Fibroblast of skin of scalp (primary cell): ENCODE data around the gene TMPRSS13.
A peak's percentile ranks its signal among the peaks of the same experiment; 100 is the strongest.

Experiments used
- DNase-seq: peaks from one replicate; pipeline ENCODE4 v3.0.0-alpha.2; 2013

The TMPRSS13 gene

DNA sequence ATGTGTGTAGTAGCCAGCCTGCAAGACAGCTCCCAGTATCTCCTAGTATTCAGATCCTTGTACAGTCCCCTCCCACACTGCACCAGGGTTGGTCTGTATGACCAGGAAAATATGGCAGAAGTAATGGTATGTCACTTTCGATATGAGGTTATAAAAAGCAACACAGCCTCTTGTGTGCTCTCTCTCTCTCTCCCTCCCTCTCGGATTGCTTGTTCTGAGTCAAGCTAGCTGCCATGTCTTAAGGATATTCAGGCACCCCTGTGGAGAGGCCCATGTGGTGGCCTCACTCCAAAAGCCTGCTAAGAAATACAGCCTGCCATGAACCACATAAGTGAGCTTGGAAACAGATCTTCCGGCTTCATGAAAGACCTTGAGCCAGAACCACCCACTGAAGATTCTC, 78.1 kb downstream of the TMPRSS13 start:
- peak; percentile 82 for DNase-seq
